HepG2 (cell line): ENCODE measurements around the gene HMGN1. TPM values are rescaled to one million over a fixed set of nuclear protein-coding genes. Genes with fewer than 3 reads are reported as not detected.

Experiments
- ATF7-NPFF ChIP-seq: sonication (generic); formaldehyde crosslinking; IDR thresholded peaks from 2 replicates; pipeline ENCODE4 v1.8.1; 2023; ENCODE audit warnings: mild to moderate bottlenecking, low read depth, missing genetic modification reagents, moderate library complexity
- BCL3 ChIP-seq: sonication (generic); formaldehyde crosslinking; IDR thresholded peaks from 2 replicates; pipeline ENCODE4 v1.5.1; 2020; ENCODE audit warnings: mild to moderate bottlenecking, missing genetic modification reagents, moderate library complexity
- CBX5 ChIP-seq: sonication (generic); formaldehyde crosslinking; IDR thresholded peaks from 2 replicates; pipeline ENCODE4 v1.4.0; 2020; ENCODE audit warnings: missing genetic modification reagents, borderline replicate concordance
- CENPX ChIP-seq: sonication (generic); formaldehyde crosslinking; IDR thresholded peaks from 2 replicates; pipeline ENCODE4 v1.9.0; 2021; ENCODE audit warnings: mild to moderate bottlenecking, missing genetic modification reagents, moderate library complexity
- CSRNP2 ChIP-seq: sonication (generic); formaldehyde crosslinking; conservative IDR thresholded peaks from 2 replicates; pipeline ENCODE4 v1.8.0; 2022; ENCODE audit warnings: low read depth, missing genetic modification reagents
- DPF2 ChIP-seq: sonication (generic); formaldehyde crosslinking; IDR thresholded peaks from 2 replicates; pipeline ENCODE4 v1.4.0; 2020; ENCODE audit warnings: mild to moderate bottlenecking, low read depth, missing genetic modification reagents, borderline replicate concordance
- EED ChIP-seq: sonication (generic); formaldehyde crosslinking; IDR thresholded peaks from 2 replicates; pipeline ENCODE4 v1.5.0; 2020; ENCODE audit warnings: mild to moderate bottlenecking, missing genetic modification reagents
- ELF4 ChIP-seq: sonication (generic); formaldehyde crosslinking; IDR thresholded peaks from 2 replicates; pipeline ENCODE4 v1.5.0; 2020; ENCODE audit warnings: missing genetic modification reagents, mild to moderate bottlenecking, moderate library complexity, borderline replicate concordance
- ETV5 ChIP-seq: IDR thresholded peaks from 2 replicates; pipeline ENCODE4 v1.6.1; 2018; ENCODE audit warnings: missing biosample characterization, missing genetic modification reagents, inconsistent platforms, borderline replicate concordance
- FOXK1 ChIP-seq: sonication (generic); formaldehyde crosslinking; IDR thresholded peaks from 2 replicates; pipeline ENCODE4 v1.4.0; 2020; ENCODE audit warnings: low read depth, missing genetic modification reagents, borderline replicate concordance
- GTF3A ChIP-seq: sonication (generic); formaldehyde crosslinking; conservative IDR thresholded peaks from 2 replicates; pipeline ENCODE4 v1.4.0; 2020; ENCODE audit warnings: mild to moderate bottlenecking, missing genetic modification reagents
- HOXA5 ChIP-seq: sonication (generic); formaldehyde crosslinking; IDR thresholded peaks from 2 replicates; pipeline ENCODE4 v1.4.0; 2020; ENCODE audit warnings: missing genetic modification reagents
- IKZF1 ChIP-seq: fragments of 450-650 bp; IDR thresholded peaks from 2 replicates; pipeline ENCODE4 v1.7.1; 2016
- MBD4 ChIP-seq: IDR thresholded peaks from 2 replicates; pipeline ENCODE4 v1.6.1; 2012; ENCODE audit warnings: low read length, inconsistent platforms, borderline replicate concordance
- MIER2 ChIP-seq: IDR thresholded peaks from 2 replicates; pipeline ENCODE4 v1.6.1; 2016; ENCODE audit warnings: missing biosample characterization, missing genetic modification reagents
- MTA1 ChIP-seq: sonication (generic); formaldehyde crosslinking; IDR thresholded peaks from 2 replicates; pipeline ENCODE4 v1.4.0; 2020; ENCODE audit warnings: missing genetic modification reagents, mild to moderate bottlenecking, borderline replicate concordance
- MXD3 ChIP-seq: IDR thresholded peaks from 2 replicates; pipeline ENCODE4 v1.6.1; 2016; ENCODE audit warnings: mild to moderate bottlenecking, missing biosample characterization, missing genetic modification reagents
- NPAS2 ChIP-seq: sonication (generic); formaldehyde crosslinking; IDR thresholded peaks from 2 replicates; pipeline ENCODE4 v1.8.0; 2022; ENCODE audit warnings: mild to moderate bottlenecking, missing genetic modification reagents, borderline replicate concordance
- ONECUT2 ChIP-seq: sonication (generic); formaldehyde crosslinking; IDR thresholded peaks from 2 replicates; pipeline ENCODE4 v1.4.0; 2020; ENCODE audit warnings: missing genetic modification reagents
- REPIN1 ChIP-seq: sonication (generic); formaldehyde crosslinking; IDR thresholded peaks from 2 replicates; pipeline ENCODE4 v1.8.0; 2022; ENCODE audit warnings: missing genetic modification reagents, low read depth, mild to moderate bottlenecking, borderline replicate concordance
- RFX1 ChIP-seq: fragments of 450-650 bp; IDR thresholded peaks from 2 replicates; pipeline ENCODE4 v1.6.1; 2017
- RFXAP ChIP-seq: sonication (generic); formaldehyde crosslinking; IDR thresholded peaks from 2 replicates; pipeline ENCODE4 v1.4.0; 2020; ENCODE audit warnings: missing genetic modification reagents, borderline replicate concordance
- SIN3A ChIP-seq: IDR thresholded peaks from 2 replicates; pipeline ENCODE4 v1.6.1; 2011; ENCODE audit warnings: low read depth, mild to moderate bottlenecking, control low read depth, low read length, borderline replicate concordance
- ZBTB21 ChIP-seq: sonication (generic); formaldehyde crosslinking; IDR thresholded peaks from 2 replicates; pipeline ENCODE4 v1.4.0; 2020; ENCODE audit warnings: missing genetic modification reagents
- ZFP36L1 ChIP-seq: sonication (generic); formaldehyde crosslinking; IDR thresholded peaks from 2 replicates; pipeline ENCODE4 v1.8.0; 2022; ENCODE audit warnings: mild to moderate bottlenecking, missing genetic modification reagents, moderate library complexity
- ZNF552 ChIP-seq: sonication (generic); formaldehyde crosslinking; IDR thresholded peaks from 2 replicates; pipeline ENCODE4 v1.9.0; 2022; ENCODE audit warnings: missing genetic modification reagents, mild to moderate bottlenecking, borderline replicate concordance
- ZNF691 ChIP-seq: sonication (generic); formaldehyde crosslinking; IDR thresholded peaks from 2 replicates; pipeline ENCODE4 v1.4.0; 2020; ENCODE audit warnings: missing genetic modification reagents, low read depth, mild to moderate bottlenecking, borderline replicate concordance
- ZNF780A ChIP-seq: sonication (generic); formaldehyde crosslinking; IDR thresholded peaks from 2 replicates; pipeline ENCODE4 v1.8.0; 2022; ENCODE audit warnings: mild to moderate bottlenecking, missing genetic modification reagents, moderate library complexity
- polyA plus RNA-seq, 8 experiments: library from polyadenylated mRNA; depleted of rRNA in 3 of 8; stranded (reverse) in 7 of 8; unstranded in 1 of 8; fragments of >200 nt; fragmentation: Illumina TruSeq in 4 of 8; extraction: Trizol in 4 of 8; gene quantifications; 2 replicates each; pipeline versions ENCODE4 v1.2.1 to v1.2.3, GENCODE V29; 2011 to 2016; ENCODE audit warnings: low read depth in 4 of 8, missing spikeins in 1 of 8, mixed read lengths in 1 of 8; ENCODE audit not compliant: insufficient read depth in 1 of 8
- total RNA-seq, 5 experiments: library from RNA; depleted of rRNA; stranded (reverse); fragments of >200 nt; fragmentation: Illumina TruSeq; extraction: Trizol; gene quantifications; 2 replicates each; pipeline ENCODE4 v1.2.3, GENCODE V29; 2016; ENCODE audit warnings: low read depth in 1 of 5

HMGN1 gene
- total and polyA plus RNA-seq, 2 of the 13 experiments (the other 11 are each of a cell fraction or from before 2014, with no cell fraction given): 104 to 286 TPM

- TF ChIP-seq BCL3 (CRISPR knock-in tag) (peak; percentile 89; the same call in 1 of the 2 replicates), CSRNP2 (CRISPR knock-in tag) (no peak; the same call in 1 of the 2 replicates), ZNF780A (peak; percentile 40; the same call in 1 of the 2 replicates), MBD4 (no peak), DPF2 (CRISPR knock-in tag) (no peak), GTF3A (no peak), SIN3A (no peak), RFXAP (no peak), REPIN1 (CRISPR knock-in tag) (peak; percentile 78), MXD3 (CRISPR knock-in tag) (peak; percentile 84), ATF7-NPFF (peak; percentile 90; the same call in 1 of the 2 replicates), ZBTB21 (CRISPR knock-in tag) (no peak), NPAS2 (CRISPR knock-in tag) (no peak), HOXA5 (CRISPR knock-in tag) (peak; percentile 60; the same call in 1 of the 2 replicates), CENPX (no peak), ZNF691 (CRISPR knock-in tag) (no peak; the same call in 1 of the 2 replicates), ZNF552 (CRISPR knock-in tag) (0 out of 2 replicates have a peak, but pooled peaks have one; percentile 31), CBX5 (CRISPR knock-in tag) (peak; percentile 50; the same call in 1 of the 2 replicates), FOXK1 (CRISPR knock-in tag) (no peak), ONECUT2 (CRISPR knock-in tag) (0 out of 2 replicates have a peak, but pooled peaks have one; percentile 23), RFX1 (no peak), MIER2 (no peak), MTA1 (CRISPR knock-in tag) (peak; percentile 25; the same call in 1 of the 2 replicates), ZFP36L1 (CRISPR knock-in tag) (peak; percentile 92), EED (0 out of 2 replicates have a peak, but pooled peaks have one; percentile 17), ETV5 (CRISPR knock-in tag) (peak; percentile 53; the same call in 1 of the 2 replicates), ELF4 (CRISPR knock-in tag) (peak; percentile 33; the same call in 1 of the 2 replicates), IKZF1 (no peak)
Observed at GRCh38 chr21:39313571-39314142, 35.2 kb downstream of the HMGN1 start, which contains the start of gene BRWD1 (continued).
